GM21576 (cell line): ENCODE results near the gene BLOC1S1.

Experiments
- ATAC-seq: cut with Tn5 transposase; IDR thresholded peaks from one replicate; pipeline ENCODE4 v1.9.1; 2021; ENCODE audit warnings: mild to moderate bottlenecking, moderate library complexity; ENCODE audit not compliant: unreplicated experiment

BLOC1S1 gene

GRCh38 chr12:55715833-55716581, at the start of gene BLOC1S1:
Gene BLOC1S1, plus strand, starts transcription at chr12:55716046. Its CDS starts 6 bp downstream, at chr12:55716052.
- peak; percentile 87 for ATAC-seq

DNA sequence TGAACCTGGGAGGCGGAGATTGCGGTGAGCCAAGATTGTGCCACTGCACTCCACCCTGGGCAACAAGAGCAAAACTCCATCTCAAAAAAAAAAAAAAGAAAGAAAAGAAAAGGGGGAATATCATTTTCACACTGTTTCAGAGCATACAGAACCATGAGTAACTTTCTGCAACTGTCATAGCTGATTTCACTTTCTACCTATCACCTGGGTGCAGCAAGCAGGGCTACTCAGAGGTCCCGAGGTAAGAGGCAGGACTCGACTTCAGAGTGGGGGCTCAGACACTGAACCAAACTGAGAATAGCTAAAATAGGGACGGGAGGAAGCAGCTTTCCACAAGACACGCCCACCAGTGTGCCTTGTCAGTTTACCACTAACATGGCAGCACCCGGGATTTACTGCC, 49.3 kb upstream of the BLOC1S1 start:
- no peak for ATAC-seq

DNA sequence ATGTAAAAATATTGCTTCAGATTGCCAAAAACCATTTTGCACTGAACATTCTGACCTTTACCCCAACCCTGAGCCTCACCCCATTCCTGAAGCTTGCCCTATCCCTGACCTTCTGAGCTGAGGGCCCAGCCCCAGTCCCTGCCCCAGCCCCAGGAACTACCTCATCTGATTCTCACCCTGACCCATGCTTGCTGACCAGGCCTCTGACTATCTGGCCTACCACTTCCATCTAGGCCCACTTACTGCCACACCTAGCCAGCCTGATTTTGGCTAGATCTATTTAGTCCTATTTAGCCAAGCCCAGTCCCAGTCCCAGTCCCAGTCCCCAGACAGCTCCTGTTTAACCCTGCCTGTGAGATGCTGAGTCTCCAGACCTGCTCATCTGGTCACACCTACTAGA, 45.6 kb upstream of the BLOC1S1 start:
- no peak for ATAC-seq

DNA sequence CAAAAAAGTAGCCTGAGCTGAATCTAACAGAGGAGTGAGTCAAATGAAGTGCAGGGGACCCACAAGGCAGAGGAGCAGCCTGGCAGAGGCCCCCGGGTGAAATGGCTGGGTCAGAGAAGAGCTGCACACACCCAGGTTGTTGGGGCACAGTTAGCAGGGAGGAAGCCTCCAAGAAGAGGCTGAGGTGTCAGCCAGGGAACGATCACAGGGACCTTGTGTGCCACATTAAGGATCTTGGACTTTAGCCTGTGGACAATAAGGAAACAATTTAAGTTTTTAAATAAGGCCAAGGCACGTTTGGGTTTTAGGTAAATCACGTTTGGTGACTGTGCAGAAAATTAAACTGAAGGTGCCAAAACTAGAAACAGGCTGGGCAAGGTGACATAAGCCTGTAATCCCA, 44.1 kb upstream of the BLOC1S1 start:
- ATAC-seq: no peak

DNA sequence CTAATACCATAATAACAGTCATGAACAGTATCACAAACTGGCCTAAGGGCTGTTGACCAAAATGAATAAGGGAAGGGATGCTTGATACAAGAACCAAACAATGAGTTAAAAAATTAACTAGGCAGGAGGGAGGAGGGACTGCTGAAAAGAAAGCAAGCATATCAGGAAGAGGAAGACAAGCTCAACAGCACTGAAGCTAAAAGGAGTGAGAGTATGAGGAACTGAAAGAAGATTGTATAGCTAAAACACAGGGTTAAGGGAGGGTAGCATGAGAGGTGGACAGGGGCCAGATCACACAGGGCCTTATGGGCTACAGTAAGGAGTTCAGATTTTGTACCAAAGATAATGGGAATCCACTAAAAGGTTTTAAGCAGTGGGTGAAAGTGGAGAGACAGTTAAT, 42.2 kb upstream of the BLOC1S1 start:
- peak; percentile 99 for ATAC-seq

DNA sequence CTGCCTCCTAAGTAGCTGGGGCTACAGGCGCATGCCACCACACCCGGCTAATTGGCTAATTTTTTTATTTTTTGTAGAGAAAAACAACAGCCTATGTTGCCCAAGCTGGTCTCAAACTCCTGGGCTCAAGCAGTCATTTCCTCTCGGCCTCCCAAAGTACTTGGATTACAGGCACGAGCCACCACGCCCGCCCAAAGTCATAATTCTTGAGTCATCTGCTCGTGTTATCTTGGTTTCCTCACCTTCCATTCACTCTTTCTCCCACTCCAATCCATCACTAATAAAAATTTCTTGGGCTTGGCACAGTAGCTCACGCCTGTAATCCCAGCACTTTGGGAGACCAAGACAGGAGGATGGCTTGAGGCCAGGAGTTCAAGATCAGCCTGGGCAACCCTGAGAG, 40.2 kb upstream of the BLOC1S1 start:
- no peak for ATAC-seq

DNA sequence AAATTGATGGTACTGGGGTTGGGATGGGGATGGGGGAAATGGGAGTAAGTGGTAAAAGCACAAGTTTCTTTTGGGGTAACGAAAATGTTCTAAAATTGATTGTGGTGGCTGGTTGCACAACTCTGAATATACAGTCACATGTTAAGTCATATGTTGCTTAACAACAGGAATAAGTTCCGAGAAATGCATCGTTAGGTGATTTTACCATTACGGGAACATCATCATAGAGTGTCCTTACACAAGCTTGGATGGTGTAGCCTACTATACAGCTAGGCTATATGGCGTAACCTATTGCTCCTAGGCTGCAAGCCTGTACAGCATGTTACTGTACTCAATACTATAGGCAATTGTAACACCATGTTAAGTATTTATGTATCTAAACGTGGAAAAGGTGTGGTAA, 39.1 kb upstream of the BLOC1S1 start:
- no peak for ATAC-seq

- ATAC-seq: no peak
Observed at GRCh38 chr12:55679691-55680090, 36.2 kb upstream of the BLOC1S1 start.

GRCh38 chr12:55681142-55682077, 34.4 kb upstream of the BLOC1S1 start:
- ATAC-seq: no peak

- no peak for ATAC-seq
Observed at GRCh38 chr12:55682087-55682796, 33.6 kb upstream of the BLOC1S1 start.

DNA sequence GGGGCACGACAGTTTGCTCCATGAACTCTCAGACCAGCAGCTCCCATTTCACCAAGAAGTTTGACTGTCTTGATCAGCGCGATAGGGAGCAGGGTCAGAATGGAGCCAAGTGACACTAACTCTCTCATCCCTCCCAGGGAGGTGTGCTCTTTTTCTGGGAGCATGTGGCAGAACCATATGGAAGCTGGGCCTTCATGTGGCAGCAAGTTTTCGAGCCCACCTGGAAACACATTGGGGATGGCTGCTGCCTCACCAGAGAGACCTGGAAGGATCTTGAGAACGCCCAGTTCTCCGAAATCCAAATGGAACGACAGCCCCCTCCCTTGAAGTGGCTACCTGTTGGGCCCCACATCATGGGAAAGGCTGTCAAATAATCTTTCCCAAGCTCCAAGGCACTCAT, 32.2 kb upstream of the BLOC1S1 start:
- no peak for ATAC-seq

DNA sequence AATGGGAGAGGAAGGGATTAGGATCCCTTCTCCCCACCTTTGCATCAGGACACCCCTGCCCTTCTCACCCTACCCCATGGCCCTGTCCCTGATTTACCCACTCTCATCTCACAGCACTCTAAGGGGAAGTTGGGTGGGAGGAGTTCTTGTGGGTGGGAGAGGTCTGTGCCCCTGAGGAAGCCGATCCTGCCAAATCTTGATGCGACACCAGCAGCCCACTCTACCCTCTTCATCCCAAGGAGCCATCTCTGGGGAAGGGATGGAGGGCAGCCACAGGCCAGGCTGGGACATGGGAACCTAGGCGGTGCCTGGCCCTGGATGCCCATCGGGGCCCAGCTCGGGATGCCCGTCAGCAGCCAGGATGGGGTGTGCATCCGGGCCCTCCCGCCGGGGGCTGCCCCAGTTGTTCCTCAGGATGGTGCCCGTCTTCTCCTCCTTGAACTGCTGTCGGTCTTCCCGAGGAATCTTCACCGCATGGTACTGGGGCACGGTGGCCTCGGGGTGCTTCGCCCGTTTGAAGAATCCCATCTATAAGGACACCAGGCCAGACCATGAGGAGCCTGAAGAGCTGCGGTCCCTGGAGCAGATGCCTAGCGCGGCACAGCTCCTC, 31.0 kb upstream of the BLOC1S1 start:
- ATAC-seq: no peak

- no peak for ATAC-seq
Observed at GRCh38 chr12:55685671-55686070, 30.2 kb upstream of the BLOC1S1 start.

- ATAC-seq: no peak
Observed at GRCh38 chr12:55686366-55687010, 29.4 kb upstream of the BLOC1S1 start.

DNA sequence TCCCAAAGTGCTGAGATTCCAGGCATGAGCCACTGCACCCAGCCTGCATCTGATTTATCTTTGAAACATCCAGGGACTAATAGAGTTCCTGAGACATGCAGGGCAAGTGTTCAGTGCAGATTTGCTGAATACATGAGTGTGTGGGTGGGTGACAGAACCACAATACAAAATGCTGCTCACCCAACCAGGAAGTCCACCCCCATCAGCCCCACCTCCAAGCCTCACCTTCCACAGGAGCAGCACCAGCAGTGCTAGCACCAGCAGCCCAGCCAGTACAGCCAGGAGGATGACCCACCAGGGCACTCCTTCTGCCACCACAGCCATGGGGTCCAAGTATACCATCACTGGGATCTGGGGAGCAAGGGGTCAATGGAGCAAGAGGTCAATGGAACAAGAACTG, 28.1 kb upstream of the BLOC1S1 start:
- ATAC-seq: no peak

GRCh38 chr12:55688716-55689655, 26.9 kb upstream of the BLOC1S1 start:
- no peak for ATAC-seq

GRCh38 chr12:55692631-55693322, 23.1 kb upstream of the BLOC1S1 start:
- ATAC-seq: no peak

- no peak for ATAC-seq
Observed at GRCh38 chr12:55693323-55694187, 22.3 kb upstream of the BLOC1S1 start.
